NCI-H128 (cell line): ENCODE data around the gene LDHD.
"Not testable (repeated sequence)": the region's sequence is repeated elsewhere in the genome, so short reads cannot be mapped to it uniquely, and the experiment has no call there.

ENCODE experiments used
- DNase-seq: peaks from one replicate; lab custom pipeline; 2025; ENCODE audit not compliant: unreplicated experiment; lab: John Stamatoyannopoulos, UW

LDHD gene

GRCh38 chr16:75099738-75100602 is 16.6 kb downstream of the LDHD start:
- no peak for DNase-seq

GRCh38 chr16:75099075-75099667 is 17.4 kb downstream of the LDHD start:
- DNase-seq, result no peak

- DNase-seq, result no peak
Measured at GRCh38 chr16:75097941-75098901, 18.4 kb downstream of the LDHD start.

GRCh38 chr16:75097191-75097761 is 19.3 kb downstream of the LDHD start:
- DNase-seq, result no peak

- no peak for DNase-seq
Measured at GRCh38 chr16:75096656-75097055, 19.9 kb downstream of the LDHD start.

- no peak for DNase-seq
Measured at GRCh38 chr16:75095204-75095621, 21.4 kb downstream of the LDHD start.

- no peak for DNase-seq
Measured at GRCh38 chr16:75093598-75094540, 22.7 kb downstream of the LDHD start.

GRCh38 chr16:75092777-75093176 is 23.8 kb downstream of the LDHD start:
- no peak for DNase-seq

GRCh38 chr16:75091619-75092018 is 25.0 kb downstream of the LDHD start:
- DNase-seq, result not testable (repeated sequence)

- not testable (repeated sequence) for DNase-seq
Measured at GRCh38 chr16:75090899-75091298, 25.7 kb downstream of the LDHD start.

- no peak for DNase-seq
Measured at GRCh38 chr16:75089486-75090202, 26.9 kb downstream of the LDHD start.

- no peak for DNase-seq
Measured at GRCh38 chr16:75088934-75089333, 27.6 kb downstream of the LDHD start.

- no peak for DNase-seq
Measured at GRCh38 chr16:75088216-75088615, 28.4 kb downstream of the LDHD start.

GRCh38 chr16:75087375-75087979 is 29.1 kb downstream of the LDHD start:
- DNase-seq, result peak; percentile 25

GRCh38 chr16:75086688-75087374 is 29.7 kb downstream of the LDHD start:
- DNase-seq, result no peak

GRCh38 chr16:75086281-75086680 is 30.3 kb downstream of the LDHD start:
- DNase-seq, result no peak

- no peak for DNase-seq
Measured at GRCh38 chr16:75085556-75085955, 31.0 kb downstream of the LDHD start.

GRCh38 chr16:75083813-75084212 is 32.8 kb downstream of the LDHD start:
- DNase-seq, result no peak
